Parathyroid adenoma (tissue), 2 donors: ENCODE measurements around the gene NPAS2.

Experiments
- H2AFZ ChIP-seq: fragments of 300-600 bp; sonication (generic); one replicate; pipeline ENCODE4 v1.7.0; 2017; ENCODE audit warnings: antibody characterized with exemption, mild to moderate bottlenecking
- H3K27ac ChIP-seq: fragments of 300-600 bp; sonication (generic); one replicate; pipeline ENCODE4 v1.7.0; 2017
- H3K27me3 ChIP-seq: fragments of 300-600 bp; sonication (generic); one replicate; pipeline ENCODE4 v1.7.0; 2017; ENCODE audit warnings: low read length; ENCODE audit not compliant: control insufficient read depth, insufficient read depth
- H3K36me3 ChIP-seq: fragments of 300-600 bp; sonication (generic); one replicate; pipeline ENCODE4 v1.7.0; 2017; ENCODE audit warnings: low read length; ENCODE audit not compliant: control insufficient read depth, insufficient read depth
- H3K4me1 ChIP-seq: fragments of 300-600 bp; sonication (generic); one replicate; pipeline ENCODE4 v1.7.0; 2017; ENCODE audit warnings: control low read depth
- H3K4me2 ChIP-seq: fragments of 300-600 bp; sonication (generic); one replicate; pipeline ENCODE4 v1.7.0; 2017; ENCODE audit warnings: low read length
- H3K4me3 ChIP-seq: fragments of 300-600 bp; sonication (generic); one replicate; pipeline ENCODE4 v1.7.0; 2017; ENCODE audit warnings: low read depth, low read length
- H3K79me2 ChIP-seq: fragments of 300-600 bp; sonication (generic); one replicate; pipeline ENCODE4 v1.7.0; 2017; ENCODE audit warnings: control low read depth
- H3K9ac ChIP-seq: fragments of 300-600 bp; sonication (generic); one replicate; pipeline ENCODE4 v1.7.0; 2017; ENCODE audit warnings: mild to moderate bottlenecking
- H3K9me3 ChIP-seq: fragments of 300-600 bp; sonication (generic); one replicate; pipeline ENCODE4 v1.7.0; 2017; ENCODE audit warnings: low read length; ENCODE audit not compliant: control insufficient read depth
- CTCF ChIP-seq: fragments of 300-600 bp; sonication (generic); IDR thresholded peaks from one replicate; pipeline ENCODE4 v1.7.0; 2017; ENCODE audit warnings: antibody characterized with exemption, mild to moderate bottlenecking
- donor health status: primary hyperparathyroidism.

Gene NPAS2

GRCh38 chr2:100887713-100888495, 68.0 kb downstream of the NPAS2 start:
- Histone ChIP-seq H3K4me2 (no peak overlapping the region), H3K9me3 (no peaks in the 10 kb centered on the region), H3K27ac (no peak overlapping the region), H3K4me1 (peaks cover 2% of the 10 kb centered on the region), H3K4me3 (no peak overlapping the region), H3K79me2 (no peaks in the 10 kb centered on the region), H3K27me3 (no peaks in the 10 kb centered on the region), H3K36me3 (no peaks in the 10 kb centered on the region), H3K9ac (no peak overlapping the region), H2AFZ (no peak overlapping the region)
- no peak for TF ChIP-seq CTCF

- no peaks in the 10 kb centered on the region for H3K9me3 ChIP-seq
- no peaks in the 10 kb centered on the region for H3K79me2 ChIP-seq
- H3K36me3 ChIP-seq, result no peaks in the 10 kb centered on the region
- H3K27ac ChIP-seq, result no peak overlapping the region
- H3K4me3 ChIP-seq, result no peak overlapping the region
- H3K9ac ChIP-seq, result no peak overlapping the region
- no peak for TF ChIP-seq CTCF
- no peaks in the 10 kb centered on the region for H3K27me3 ChIP-seq
- no peak overlapping the region for H3K4me2 ChIP-seq
- peaks cover under 1% of the 10 kb centered on the region for H3K4me1 ChIP-seq
- no peak overlapping the region for H2AFZ ChIP-seq
Measured at GRCh38 chr2:100888601-100889000, 68.7 kb downstream of the NPAS2 start.

GRCh38 chr2:100889286-100889685, 69.3 kb downstream of the NPAS2 start:
- H3K27me3 ChIP-seq, result no peaks in the 10 kb centered on the region
- no peaks in the 10 kb centered on the region for H3K9me3 ChIP-seq
- H3K4me3 ChIP-seq, result no peak overlapping the region
- H3K79me2 ChIP-seq, result no peaks in the 10 kb centered on the region
- H3K9ac ChIP-seq, result no peak overlapping the region
- no peak overlapping the region for H3K4me2 ChIP-seq
- no peak overlapping the region for H2AFZ ChIP-seq
- no peak overlapping the region for H3K27ac ChIP-seq
- no peak for TF ChIP-seq CTCF
- H3K4me1 ChIP-seq, result no peaks in the 10 kb centered on the region
- H3K36me3 ChIP-seq, result no peaks in the 10 kb centered on the region

GRCh38 chr2:100891906-100892642, 72.1 kb downstream of the NPAS2 start:
- no peak overlapping the region for H3K27ac ChIP-seq
- H3K9ac ChIP-seq, result no peak overlapping the region
- TF ChIP-seq CTCF, result no peak
- H3K4me3 ChIP-seq, result no peak overlapping the region
- no peaks in the 10 kb centered on the region for H3K27me3 ChIP-seq
- no peaks in the 10 kb centered on the region for H3K79me2 ChIP-seq
- H3K9me3 ChIP-seq, result no peaks in the 10 kb centered on the region
- no peaks in the 10 kb centered on the region for H3K36me3 ChIP-seq
- H3K4me1 ChIP-seq, result no peaks in the 10 kb centered on the region
- H3K4me2 ChIP-seq, result no peak overlapping the region
- no peak overlapping the region for H2AFZ ChIP-seq
